AG04449 (cell line): ENCODE data around the gene SRL.

Source experiments
- CTCF ChIA-PET: fragments of 350-600 bp; formaldehyde crosslinking; extraction: SDS; loops from one replicate; lab custom pipeline; 2021; ENCODE audit warnings: antibody characterized with exemption; lab: Yijun Ruan, JAX
- POLR2A ChIA-PET: fragments of 400-600, 350-600 bp; formaldehyde crosslinking; extraction: SDS; loops from one replicate; lab custom pipeline; 2020; ENCODE audit warnings: antibody characterized with exemption, inconsistent platforms; lab: Yijun Ruan, JAX
- DNase-seq: peaks from one replicate; pipeline ENCODE4 v3.0.0-alpha.2; 2010; ENCODE audit warnings: low read depth, low spot score
- H3K4me3 ChIP-seq: 2 replicates; pipeline ENCODE4 v1.5.1; 2011; ENCODE audit warnings: low read depth, mild to moderate bottlenecking, control low read depth, low read length
- TF ChIP-seq, protein P1 (sequence below): IDR thresholded peaks from one replicate; pipeline ENCODE4 v1.5.1; 2011; ENCODE audit warnings: mild to moderate bottlenecking, moderate library complexity, low read length, control low read depth, inconsistent platforms; ENCODE audit not compliant: insufficient read depth; ENCODE audit errors: missing control alignments

The SRL gene

DNA sequence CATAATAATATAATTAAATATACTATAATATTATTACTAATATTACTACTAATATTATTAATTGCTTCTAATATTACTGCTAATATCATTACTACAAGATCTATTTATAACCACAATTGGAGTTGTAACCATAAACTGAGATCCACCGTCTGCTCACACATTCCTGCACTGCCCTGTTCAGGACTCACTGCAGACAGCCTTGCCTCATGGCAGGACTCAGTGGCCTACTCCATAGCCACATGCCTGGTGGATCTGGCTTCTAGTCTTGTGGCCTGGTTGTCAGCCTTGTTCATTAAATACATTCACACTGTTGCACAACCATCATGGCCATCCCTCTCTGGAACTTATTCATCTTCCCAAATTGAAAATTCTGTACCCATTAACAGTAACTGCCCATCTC is 48.0 kb downstream of the SRL start:
- TF ChIP-seq, protein P1, sequence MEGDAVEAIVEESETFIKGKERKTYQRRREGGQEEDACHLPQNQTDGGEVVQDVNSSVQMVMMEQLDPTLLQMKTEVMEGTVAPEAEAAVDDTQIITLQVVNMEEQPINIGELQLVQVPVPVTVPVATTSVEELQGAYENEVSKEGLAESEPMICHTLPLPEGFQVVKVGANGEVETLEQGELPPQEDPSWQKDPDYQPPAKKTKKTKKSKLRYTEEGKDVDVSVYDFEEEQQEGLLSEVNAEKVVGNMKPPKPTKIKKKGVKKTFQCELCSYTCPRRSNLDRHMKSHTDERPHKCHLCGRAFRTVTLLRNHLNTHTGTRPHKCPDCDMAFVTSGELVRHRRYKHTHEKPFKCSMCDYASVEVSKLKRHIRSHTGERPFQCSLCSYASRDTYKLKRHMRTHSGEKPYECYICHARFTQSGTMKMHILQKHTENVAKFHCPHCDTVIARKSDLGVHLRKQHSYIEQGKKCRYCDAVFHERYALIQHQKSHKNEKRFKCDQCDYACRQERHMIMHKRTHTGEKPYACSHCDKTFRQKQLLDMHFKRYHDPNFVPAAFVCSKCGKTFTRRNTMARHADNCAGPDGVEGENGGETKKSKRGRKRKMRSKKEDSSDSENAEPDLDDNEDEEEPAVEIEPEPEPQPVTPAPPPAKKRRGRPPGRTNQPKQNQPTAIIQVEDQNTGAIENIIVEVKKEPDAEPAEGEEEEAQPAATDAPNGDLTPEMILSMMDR, result no peak
- no peak for DNase-seq
- no peak overlapping the region for H3K4me3 ChIP-seq
- CTCF ChIA-PET, result interaction anchor here (1.2 kb wide), 1 partner anchor 16 kb away, joined by 3 read pairs; no protein-coding TSS in a partner anchor
- POLR2A ChIA-PET, result interaction anchor here (1.4 kb wide), 1 partner anchor 10 kb away, joined by 5 read pairs; no protein-coding TSS in a partner anchor

DNA sequence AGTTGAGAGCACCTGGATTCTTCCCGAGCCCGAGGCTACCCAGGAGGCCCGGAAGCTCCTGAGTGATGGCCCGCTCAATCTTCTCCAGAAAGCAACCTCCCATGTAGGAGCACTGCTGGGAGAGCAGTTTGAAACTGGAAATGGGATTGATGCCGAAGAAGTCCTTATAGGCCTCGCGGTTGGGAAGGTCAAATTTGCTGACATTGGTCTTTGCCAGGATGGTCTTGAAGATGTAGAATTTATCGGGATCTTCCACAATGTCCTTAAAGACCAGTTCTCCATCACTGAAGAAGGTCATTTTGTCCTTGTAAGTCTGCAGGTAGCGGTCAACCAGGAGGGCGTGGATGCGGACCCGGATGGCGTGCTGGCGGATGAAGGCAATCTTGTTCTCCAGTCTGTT is 49.7 kb downstream of the SRL start:
- ChIA-PET CTCF (interaction anchor here (1.4 to 1.9 kb wide), 2 partner anchors 8 to 62 kb away, joined by 5 to 7 read pairs; no protein-coding TSS in a partner anchor), POLR2A (no interaction called here)
- H3K4me3 ChIP-seq, result no peak overlapping the region
- TF ChIP-seq, protein P1, result no peak
- no peak for DNase-seq

DNA sequence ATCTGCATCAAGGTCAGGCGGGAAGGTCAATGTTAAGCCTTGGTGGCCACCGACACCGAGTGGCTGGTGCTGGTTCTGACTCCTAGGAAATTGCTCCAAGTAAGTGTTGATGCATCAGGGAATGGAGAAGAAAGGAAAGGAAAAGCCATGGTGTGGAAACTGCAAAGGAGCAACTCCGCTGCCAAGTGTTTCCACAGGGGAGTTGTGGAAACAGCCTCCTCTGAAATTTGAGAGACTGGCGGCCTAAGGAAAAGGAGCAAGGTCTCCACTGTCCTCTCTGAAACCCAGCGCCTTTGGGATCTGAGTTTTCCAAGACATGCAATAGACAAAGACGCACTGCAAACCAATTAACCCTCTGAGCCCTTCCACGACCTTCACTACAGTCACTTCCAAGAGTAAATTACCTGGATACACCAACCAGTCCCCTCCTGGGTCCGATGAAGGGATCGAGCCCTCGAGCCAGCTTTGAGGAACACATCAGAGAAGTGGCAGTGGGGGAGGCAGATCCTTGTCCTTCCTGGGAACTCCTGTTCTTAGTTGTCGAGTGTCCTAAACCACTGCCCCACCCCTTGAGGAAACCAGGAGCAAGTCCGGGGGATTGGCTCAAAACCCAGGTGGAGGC is 51.1 kb downstream of the SRL start:
- ChIA-PET POLR2A (no interaction called here), CTCF (interaction anchor here (1.9 kb wide), 1 partner anchor 9 kb away, joined by 7 read pairs; no protein-coding TSS in a partner anchor)
- H3K4me3 ChIP-seq, result no peak overlapping the region
- DNase-seq, result no peak
- TF ChIP-seq, protein P1, result no peak

DNA sequence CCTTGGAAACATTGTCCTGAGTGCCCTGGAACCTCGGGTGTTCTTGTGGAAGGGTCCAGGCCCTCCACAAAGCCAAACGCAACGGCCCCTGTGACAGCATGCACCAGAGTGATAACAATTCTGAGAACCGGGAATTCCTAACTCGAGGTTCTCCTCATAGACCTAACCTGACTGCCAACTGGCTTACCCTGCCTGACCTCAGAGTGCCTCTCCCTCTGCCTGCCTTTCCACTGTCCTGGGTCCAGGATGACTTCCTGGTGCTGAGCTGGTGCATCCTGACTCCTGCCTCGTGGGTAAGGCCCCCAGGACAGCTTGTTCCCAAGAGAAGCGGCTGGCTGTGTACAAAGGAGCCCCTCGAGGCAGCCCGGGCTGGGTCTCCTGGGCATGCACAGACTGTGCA is 51.8 kb downstream of the SRL start:
- no peak for DNase-seq
- POLR2A ChIA-PET, result no interaction called here
- TF ChIP-seq, protein P1, result no peak
- CTCF ChIA-PET, result no interaction called here
- H3K4me3 ChIP-seq, result no peak overlapping the region

DNA sequence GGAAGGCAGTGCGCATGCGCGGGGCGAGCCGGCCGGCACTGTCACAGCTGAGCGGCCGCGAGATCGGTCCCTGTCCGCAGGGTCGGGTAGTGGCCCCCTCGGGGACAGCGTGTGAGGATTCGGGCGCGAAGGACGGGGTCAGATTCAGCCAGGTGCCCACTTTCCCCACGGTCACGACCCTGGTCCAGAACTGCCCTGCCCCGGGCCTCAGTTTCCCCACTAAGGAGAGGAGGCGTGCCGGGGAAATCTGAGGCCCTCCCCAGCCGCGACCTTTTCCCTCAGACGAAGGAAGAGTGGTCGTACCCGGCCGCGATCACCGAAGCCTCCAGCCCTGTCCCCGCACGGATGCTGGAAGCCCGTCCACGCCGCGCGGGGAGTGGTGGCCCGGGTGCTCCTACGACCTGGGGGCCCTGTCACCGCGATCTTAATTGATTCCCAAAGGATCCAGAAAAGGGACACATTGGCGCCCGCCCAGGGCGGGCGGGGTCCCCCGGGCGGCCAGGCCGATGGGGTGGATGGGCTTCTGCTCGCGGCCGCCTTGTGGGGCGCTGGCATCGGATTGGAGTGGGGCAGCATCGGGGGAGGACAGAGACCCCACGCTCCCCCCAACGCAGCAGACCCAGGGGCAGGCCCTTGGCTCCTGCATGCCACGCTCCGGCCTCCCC is 57.7 kb downstream of the SRL start:
- ChIA-PET POLR2A (interaction anchor here (0.8 to 1.4 kb wide), 6 partner anchors 9 to 69 kb away, joined by 3 to 5 read pairs (median 4); no protein-coding TSS in a partner anchor), CTCF (interaction anchor here (0.9 to 1.2 kb wide), 5 partner anchors 10 to 202 kb away, joined by 3 to 5 read pairs (median 3); no protein-coding TSS in a partner anchor)
- no peak for DNase-seq

More for the DNA sequence above, 57.7 kb downstream of the SRL start:
- H3K4me3 ChIP-seq, result peak overlapping the region; percentile 74
- TF ChIP-seq, protein P1, result no peak
